GM21526 (cell line): ENCODE measurements around the gene KCTD11.

Experiments
- ATAC-seq: cut with Tn5 transposase; IDR thresholded peaks from one replicate; pipeline ENCODE4 v1.9.1; 2021; ENCODE audit warnings: moderate library complexity; ENCODE audit not compliant: unreplicated experiment, low FRiP score

Gene KCTD11

GRCh38 chr17:7351665-7352502 is at the start of gene KCTD11:
Gene KCTD11 (plus strand): TSS chr17:7352162.
- no peak for ATAC-seq

GRCh38 chr17:7304179-7304578 is 47.8 kb upstream of the KCTD11 start:
- no peak for ATAC-seq

GRCh38 chr17:7306911-7307685 is 44.9 kb upstream of the KCTD11 start, which contains the start of gene EIF5A:
Gene EIF5A (plus strand): TSS chr17:7307628. CDS start chr17:7309636, 2,008 bp downstream.
- ATAC-seq: peak; percentile 62

GRCh38 chr17:7307686-7308624 is 44.0 kb upstream of the KCTD11 start:
- no peak for ATAC-seq

GRCh38 chr17:7308625-7309433 is 43.1 kb upstream of the KCTD11 start:
- ATAC-seq: no peak

GRCh38 chr17:7309628-7310027 is 42.3 kb upstream of the KCTD11 start:
- ATAC-seq: no peak

- no peak for ATAC-seq
These were observed 40.8 kb upstream of the KCTD11 start for GRCh38 chr17:7311110-7311705.

- ATAC-seq: no peak
These were observed 39.4 kb upstream of the KCTD11 start for GRCh38 chr17:7312432-7313087.

- no peak for ATAC-seq
These were observed 38.7 kb upstream of the KCTD11 start for GRCh38 chr17:7313088-7313889.

- ATAC-seq: no peak
These were observed 37.9 kb upstream of the KCTD11 start for GRCh38 chr17:7313890-7314718.

GRCh38 chr17:7314719-7315569 is 37.0 kb upstream of the KCTD11 start, which contains the start of gene GPS2:
Gene GPS2 (minus strand): TSS chr17:7315360. CDS start chr17:7315052, 308 bp downstream.
- peak; percentile 55 for ATAC-seq

- no peak for ATAC-seq
These were observed 36.3 kb upstream of the KCTD11 start for GRCh38 chr17:7315570-7316235.

GRCh38 chr17:7317161-7317803 is 34.7 kb upstream of the KCTD11 start:
- no peak for ATAC-seq

- no peak for ATAC-seq
These were observed 33.7 kb upstream of the KCTD11 start for GRCh38 chr17:7318121-7318860.
